IPS DF 19.7 (cell line): ENCODE measurements around the gene PLEKHA6.
A peak's percentile ranks its signal among the peaks of the same experiment; 100 is the strongest.

Source experiments
- DNase-seq: peaks from one replicate; pipeline ENCODE4 v3.0.0-alpha.2; 2013; ENCODE audit warnings: low read depth, low spot score

The PLEKHA6 gene

GRCh38 chr1:204354579-204354978 lies 5.2 kb downstream of the PLEKHA6 start:
- no peak for DNase-seq

GRCh38 chr1:204353213-204353910 lies 6.4 kb downstream of the PLEKHA6 start:
- no peak for DNase-seq

GRCh38 chr1:204350857-204351573 lies 8.7 kb downstream of the PLEKHA6 start:
- no peak for DNase-seq

- no peak for DNase-seq
These were observed 9.4 kb downstream of the PLEKHA6 start for GRCh38 chr1:204350312-204350711.

GRCh38 chr1:204349602-204350001 lies 10.1 kb downstream of the PLEKHA6 start:
- DNase-seq: no peak

- DNase-seq: no peak
These were observed 11.0 kb downstream of the PLEKHA6 start for GRCh38 chr1:204348722-204349121.

- DNase-seq: no peak
These were observed 11.5 kb downstream of the PLEKHA6 start for GRCh38 chr1:204348242-204348641.

- no peak for DNase-seq
These were observed 13.6 kb downstream of the PLEKHA6 start for GRCh38 chr1:204345941-204346645.

GRCh38 chr1:204345438-204345841 lies 14.3 kb downstream of the PLEKHA6 start:
- DNase-seq: no peak

- no peak for DNase-seq
These were observed 14.9 kb downstream of the PLEKHA6 start for GRCh38 chr1:204344665-204345355.

- DNase-seq: no peak
These were observed 15.9 kb downstream of the PLEKHA6 start for GRCh38 chr1:204343802-204344201.

- DNase-seq: no peak
These were observed 16.5 kb downstream of the PLEKHA6 start for GRCh38 chr1:204343247-204343646.

GRCh38 chr1:204342310-204342709 lies 17.4 kb downstream of the PLEKHA6 start:
- no peak for DNase-seq

GRCh38 chr1:204341380-204341779 lies 18.3 kb downstream of the PLEKHA6 start:
- no peak for DNase-seq

- DNase-seq: no peak
These were observed 19.4 kb downstream of the PLEKHA6 start for GRCh38 chr1:204340081-204340889.

GRCh38 chr1:204339541-204339940 lies 20.2 kb downstream of the PLEKHA6 start:
- no peak for DNase-seq

- DNase-seq: no peak
These were observed 20.7 kb downstream of the PLEKHA6 start for GRCh38 chr1:204338997-204339396.

- no peak for DNase-seq
These were observed 21.4 kb downstream of the PLEKHA6 start for GRCh38 chr1:204338360-204338759.

- DNase-seq: no peak
These were observed 22.1 kb downstream of the PLEKHA6 start for GRCh38 chr1:204337583-204337982.

- no peak for DNase-seq
These were observed 22.7 kb downstream of the PLEKHA6 start for GRCh38 chr1:204337036-204337429.

- DNase-seq: peak; percentile 61
These were observed 23.2 kb downstream of the PLEKHA6 start for GRCh38 chr1:204336421-204337035.
